ENCODE results near the gene TBC1D22A.

The TBC1D22A gene

GRCh38 chr22:46737105-46737975, 25.1 kb upstream of the TBC1D22A start:
- peak; percentile 23 for DNase-seq (ENCODE audit: low read depth)

DNA sequence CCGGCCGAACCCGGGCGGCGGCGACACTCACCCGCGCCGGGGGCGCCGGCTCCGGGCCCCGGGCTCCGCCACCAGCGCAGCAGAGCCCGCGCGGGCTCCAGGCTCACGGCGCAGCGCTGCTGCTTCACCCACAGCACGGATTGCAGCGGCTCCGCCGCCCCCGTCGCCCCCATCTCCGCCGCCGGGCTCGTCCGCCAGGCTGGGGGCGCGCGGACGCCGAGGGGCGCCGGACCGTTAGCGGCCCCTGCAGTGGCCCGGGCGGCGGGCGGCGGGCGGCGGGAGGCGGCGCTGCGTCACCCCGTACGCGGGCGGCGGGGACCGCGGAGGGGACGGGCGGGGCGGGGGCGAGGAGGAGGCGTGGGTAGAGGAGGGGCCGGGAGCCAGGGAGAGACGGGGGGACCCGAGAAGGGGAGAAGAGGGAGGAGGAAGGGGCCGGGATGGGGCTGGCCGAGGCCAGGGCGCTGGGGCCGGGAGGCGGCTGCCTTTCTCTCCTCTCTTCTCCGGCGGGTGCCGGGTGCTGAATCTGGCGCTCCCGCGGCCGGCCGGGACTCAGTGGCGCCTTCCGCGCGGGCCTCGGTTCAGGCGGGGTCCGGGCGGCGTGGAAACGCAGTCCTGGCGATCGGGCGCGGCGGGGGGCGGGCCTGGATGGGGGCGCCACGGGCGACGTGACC, 24.3 kb upstream of the TBC1D22A start, which contains the start of gene CERK:
Gene CERK, minus strand, starts transcription at position 277 of the 671 bp plus-strand sequence. Its CDS starts 104 bp downstream, at position 173.
- peak; percentile 61 for DNase-seq (ENCODE audit: low read depth)

- peak; percentile 10 for DNase-seq (ENCODE audit: low read depth)
These were observed 23.8 kb upstream of the TBC1D22A start for GRCh38 chr22:46738647-46739093.

GRCh38 chr22:46739094-46739870, 23.2 kb upstream of the TBC1D22A start:
- DNase-seq (ENCODE audit: low read depth), result peak; percentile 69

- no peak for DNase-seq (ENCODE audit: low read depth)
These were observed 21.3 kb upstream of the TBC1D22A start for GRCh38 chr22:46740910-46741780.

- no peak for DNase-seq (ENCODE audit: low read depth)
These were observed 20.4 kb upstream of the TBC1D22A start for GRCh38 chr22:46741974-46742519.

GRCh38 chr22:46742576-46743221, 19.8 kb upstream of the TBC1D22A start:
- DNase-seq (ENCODE audit: low read depth), result no peak

DNA sequence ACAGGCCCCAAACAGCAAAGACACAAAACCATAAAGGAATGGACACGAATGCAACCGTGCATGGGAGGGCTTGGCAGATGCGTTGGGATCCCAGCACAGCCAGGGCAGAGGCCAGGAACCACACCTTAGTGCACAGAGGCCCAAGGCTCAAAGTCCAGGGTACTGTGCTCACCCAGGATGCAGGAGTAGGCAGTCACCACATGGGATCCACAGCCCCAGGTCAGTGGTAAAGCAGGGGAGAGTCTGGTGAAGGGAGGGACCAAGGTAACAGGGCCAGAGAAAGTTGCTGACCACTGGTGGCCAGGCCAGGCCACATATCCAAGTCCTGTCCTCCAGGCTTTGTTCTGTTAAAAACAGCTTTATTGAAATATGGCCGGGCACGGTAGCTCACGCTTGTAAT, 17.9 kb upstream of the TBC1D22A start:
- no peak for DNase-seq (ENCODE audit: low read depth)

DNA sequence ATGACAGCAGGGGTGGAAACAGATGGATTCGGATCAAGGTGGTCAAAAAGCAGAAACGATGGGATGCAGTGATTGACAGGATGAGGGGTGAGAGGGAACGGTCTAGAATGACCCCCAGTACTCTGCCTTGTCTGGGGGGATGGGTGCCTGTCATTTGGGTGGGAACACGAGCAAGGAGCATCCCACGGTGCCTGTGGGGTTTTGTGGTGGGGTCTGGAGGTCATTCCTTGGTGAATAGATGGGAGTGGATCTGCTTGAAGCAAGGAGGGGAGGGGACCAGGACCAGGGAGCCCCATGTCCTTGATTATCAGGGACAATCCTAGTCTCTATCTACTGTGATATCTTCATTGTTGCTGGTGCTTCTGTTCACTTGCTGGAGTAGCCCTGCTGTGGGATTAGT, 16.3 kb upstream of the TBC1D22A start:
- DNase-seq (ENCODE audit: low read depth), result no peak

DNA sequence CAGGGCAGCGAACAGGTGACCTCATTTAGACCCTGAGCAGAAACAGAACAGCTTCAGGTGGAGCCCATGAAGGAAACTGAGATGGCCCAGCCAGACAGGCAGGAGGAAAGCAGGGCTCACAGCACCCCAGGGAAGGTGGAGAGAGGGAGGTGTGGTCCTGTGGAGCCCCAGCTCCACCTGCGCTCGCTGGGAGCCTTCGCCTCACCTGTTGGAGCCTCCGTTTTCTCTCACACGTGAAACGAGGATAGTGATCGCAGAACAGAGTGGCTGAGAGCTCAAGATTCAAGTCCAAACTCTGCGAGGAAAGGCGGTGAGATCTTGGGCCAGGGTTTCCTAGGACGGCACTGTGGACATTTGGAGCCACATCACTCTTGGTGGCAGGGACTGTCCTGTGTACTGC, 15.8 kb upstream of the TBC1D22A start:
- no peak for DNase-seq (ENCODE audit: low read depth)

GRCh38 chr22:46747646-46748045, 14.8 kb upstream of the TBC1D22A start:
- no peak for DNase-seq (ENCODE audit: low read depth)

GRCh38 chr22:46748206-46748907, 14.1 kb upstream of the TBC1D22A start:
- no peak for DNase-seq (ENCODE audit: low read depth)

DNA sequence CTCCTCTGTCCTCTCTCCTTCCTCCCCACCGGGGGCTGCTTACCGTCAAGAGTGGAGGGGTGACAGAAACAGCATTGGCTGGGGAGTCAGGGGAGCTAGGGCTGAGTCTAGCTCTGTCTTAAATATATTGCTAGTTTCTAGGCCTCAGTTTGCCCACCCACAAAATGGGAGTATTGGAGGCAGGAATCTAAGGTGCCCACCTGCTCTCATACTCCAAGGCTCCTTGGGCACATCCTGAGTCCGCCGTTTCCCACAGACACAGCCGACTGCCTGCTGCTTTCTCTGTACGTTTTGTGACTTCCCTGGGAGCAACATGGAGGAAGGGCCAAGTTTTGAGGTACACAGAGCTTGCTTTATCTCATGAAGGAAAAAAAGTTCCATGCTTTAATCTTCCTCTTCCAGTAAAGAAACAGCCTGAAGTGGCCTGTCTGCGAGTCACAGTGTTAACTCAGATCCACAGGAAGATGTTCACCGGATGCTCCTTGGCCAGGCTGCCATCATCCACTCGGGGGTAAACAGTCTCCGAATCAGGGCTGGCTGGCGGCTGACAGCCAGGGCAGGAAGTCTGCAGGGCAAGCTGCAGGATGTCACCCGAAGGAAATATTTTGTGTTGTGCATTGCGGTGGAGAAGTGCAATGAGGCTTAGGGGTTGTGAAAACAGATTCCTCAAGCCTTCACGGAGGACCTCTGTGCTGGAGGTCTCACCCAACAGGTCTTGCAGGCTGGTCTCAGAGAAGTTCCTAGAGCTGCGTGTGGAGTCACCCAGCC, 13.4 kb upstream of the TBC1D22A start:
- peak; percentile 29 for DNase-seq (ENCODE audit: low read depth)

DNA sequence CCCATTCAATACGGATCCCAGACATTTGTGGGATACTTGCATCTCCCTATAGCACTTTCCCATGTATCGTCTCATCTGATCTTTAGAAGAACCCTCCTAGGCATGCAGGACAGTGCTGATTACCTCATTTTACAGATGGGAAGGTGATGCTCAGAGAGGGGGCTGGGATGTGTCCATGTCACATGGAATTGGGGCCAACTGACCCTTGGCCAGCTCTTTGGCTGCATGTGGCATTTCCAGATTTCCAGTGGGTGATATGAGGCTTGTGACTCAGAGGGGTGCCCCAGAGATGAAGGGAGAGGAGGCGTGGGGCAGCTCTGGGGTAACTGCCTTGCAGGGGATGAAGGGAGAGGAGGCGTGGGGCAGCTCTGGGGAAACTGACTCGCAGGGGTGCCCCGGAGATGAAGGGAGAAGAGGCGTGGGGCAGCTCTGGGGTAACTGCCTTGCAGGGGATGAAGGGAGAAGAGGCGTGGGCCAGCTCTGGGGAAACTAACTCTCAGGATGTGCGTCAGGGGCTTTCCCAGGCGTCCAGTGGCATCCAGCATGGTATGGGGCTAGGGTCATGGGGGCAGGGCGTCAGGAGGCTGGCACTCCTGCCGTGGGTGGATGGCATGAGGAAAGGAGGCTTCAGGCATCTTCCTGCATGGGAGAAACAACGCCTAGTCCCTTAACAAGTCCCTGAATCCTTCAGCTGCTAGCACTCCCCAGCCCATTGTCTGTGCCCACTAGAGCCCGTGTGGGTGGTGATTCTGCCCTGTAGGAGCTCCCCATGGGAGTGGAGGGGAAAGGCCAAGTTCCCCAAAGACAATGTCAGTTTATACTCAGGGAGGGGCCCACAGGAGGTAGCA, 12.5 kb upstream of the TBC1D22A start:
- no peak for DNase-seq (ENCODE audit: low read depth)

- DNase-seq (ENCODE audit: low read depth), result no peak
These were observed 12.0 kb upstream of the TBC1D22A start for GRCh38 chr22:46750530-46750800.

- no peak for DNase-seq (ENCODE audit: low read depth)
These were observed 11.5 kb upstream of the TBC1D22A start for GRCh38 chr22:46750863-46751443.

DNA sequence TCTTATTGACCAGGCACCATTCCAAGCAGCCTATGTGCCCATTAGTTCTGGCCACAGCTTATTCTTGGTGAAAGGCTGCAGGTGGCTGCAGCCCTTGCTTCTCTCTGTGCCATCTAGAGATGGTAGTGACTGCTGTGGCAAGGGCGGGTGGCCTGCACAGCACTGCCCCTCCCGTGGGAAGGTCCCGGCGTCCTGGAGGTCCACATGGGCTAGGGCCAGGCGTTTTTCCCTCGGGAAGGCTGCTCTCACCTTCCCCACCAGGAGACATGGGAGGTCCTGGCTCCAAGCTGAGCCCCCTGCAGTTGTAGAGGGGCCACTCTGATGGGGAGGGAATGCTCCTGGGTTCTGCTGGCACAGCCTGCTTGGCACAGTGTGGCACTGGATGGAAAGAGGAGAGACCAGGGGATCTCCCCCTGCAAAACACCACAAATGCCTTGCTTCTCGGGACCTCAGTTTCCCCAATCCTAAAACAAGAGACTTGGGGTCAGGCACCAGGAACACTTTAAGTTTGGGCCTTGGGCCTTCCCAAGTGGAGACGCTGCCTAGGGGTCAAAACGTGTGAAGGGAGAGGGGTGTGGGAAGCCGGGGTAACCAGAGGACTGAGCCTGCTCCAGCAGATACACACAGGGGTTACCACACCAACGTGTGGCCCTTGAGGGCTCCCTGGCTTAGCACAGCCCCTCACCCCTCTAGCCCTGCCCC, 10.0 kb upstream of the TBC1D22A start:
- no peak for DNase-seq (ENCODE audit: low read depth)

DNA sequence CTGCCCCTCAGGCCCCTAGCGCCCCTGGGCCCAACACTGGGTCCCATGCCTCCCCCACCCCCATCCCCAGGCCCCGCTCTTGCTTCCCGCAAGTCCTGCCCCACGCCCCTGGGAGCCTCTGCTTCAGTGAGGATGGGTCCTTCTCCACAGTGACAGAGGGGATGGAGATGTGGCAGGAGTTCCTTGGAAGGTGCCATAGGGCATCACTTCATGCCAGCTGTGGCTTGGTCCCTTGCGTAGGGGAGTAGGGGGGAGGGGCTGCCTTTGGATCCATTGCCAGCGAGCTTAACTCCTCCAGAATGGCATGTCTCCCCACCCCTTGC, 9.5 kb upstream of the TBC1D22A start:
- DNase-seq (ENCODE audit: low read depth), result no peak

Measured in stimulated activated CD8-positive, alpha-beta memory T cell treated with anti-CD3 and anti-CD28 coated beads, Interleukin-12 subunit alpha, Interleukin-12 subunit beta, amount 100 ng/mL, for 4 hours (primary cell).